Vagina (tissue), 2 donors: ENCODE results near the gene LZTS2. TPM values are rescaled to one million over a fixed set of nuclear protein-coding genes. Genes with fewer than 3 reads are reported as not detected.

Experiments used
- DNase-seq, 2 donors: peaks; one replicate each; pipeline ENCODE4 v3.0.0-alpha.2; 2017; ENCODE audit errors: extremely low spot score in 2 of 2
- H3K27ac ChIP-seq: fragments of 200-600 bp; sonication (generic); one replicate; pipeline ENCODE4 v1.5.1; 2019
- H3K27me3 ChIP-seq: fragments of 200-600 bp; sonication (generic); one replicate; pipeline ENCODE4 v1.5.1; 2019
- H3K36me3 ChIP-seq, 2 donors: fragments of 200-600 bp; sonication (generic); one replicate each; pipeline ENCODE4 v1.5.1; 2017 to 2019
- H3K4me1 ChIP-seq: fragments of 200-600 bp; sonication (generic); one replicate; pipeline ENCODE4 v1.5.1; 2019
- H3K4me3 ChIP-seq, 2 donors: fragments of 200-600 bp; sonication (generic); 1 replicate in 1 of 2; 2 replicates in 1 of 2; pipeline ENCODE4 v1.5.1; 2016 to 2019
- H3K9me3 ChIP-seq: fragments of 200-600 bp; sonication (generic); one replicate; pipeline ENCODE4 v1.5.1; 2019
- POLR2A ChIP-seq, 2 donors: fragments of 450-650 bp; IDR thresholded peaks; one replicate each; pipeline ENCODE4 v1.6.1; 2017; ENCODE audit warnings: antibody characterized with exemption in 2 of 2, mild to moderate bottlenecking in 2 of 2, moderate library complexity in 2 of 2
- POLR2AphosphoS5 ChIP-seq, 2 donors: sonication (generic); formaldehyde crosslinking; IDR thresholded peaks; one replicate each; pipeline ENCODE4 v1.9.0; 2017; ENCODE audit warnings: antibody characterized with exemption in 2 of 2, mild to moderate bottlenecking in 2 of 2, low read depth in 1 of 2; ENCODE audit not compliant: insufficient read depth in 1 of 2
- intact Hi-C: fragments of 100-400 bp; cut with DNase I; formaldehyde crosslinking; loops from one replicate; pipeline ENCODE4 v1.15.1; 2023
- total RNA-seq: library from RNA; depleted of rRNA; stranded (reverse); fragments of >200 nt; gene quantifications from one replicate; pipeline ENCODE4 v1.2.3, GENCODE V29; 2016
- TF ChIP-seq, protein P1 (sequence below), 3 experiments: fragments of 450-650 bp in 2 of 3; fragments of 200-600 bp in 1 of 3; sonication (generic) in 1 of 3; IDR thresholded peaks; one replicate each; pipeline ENCODE4 v1.5.1; 2017 to 2019; ENCODE audit warnings: antibody characterized with exemption in 3 of 3, mild to moderate bottlenecking in 2 of 3, moderate library complexity in 2 of 3

LZTS2 gene
- total RNA-seq, 1 donor from 2014 or later: 99.4 TPM

DNA sequence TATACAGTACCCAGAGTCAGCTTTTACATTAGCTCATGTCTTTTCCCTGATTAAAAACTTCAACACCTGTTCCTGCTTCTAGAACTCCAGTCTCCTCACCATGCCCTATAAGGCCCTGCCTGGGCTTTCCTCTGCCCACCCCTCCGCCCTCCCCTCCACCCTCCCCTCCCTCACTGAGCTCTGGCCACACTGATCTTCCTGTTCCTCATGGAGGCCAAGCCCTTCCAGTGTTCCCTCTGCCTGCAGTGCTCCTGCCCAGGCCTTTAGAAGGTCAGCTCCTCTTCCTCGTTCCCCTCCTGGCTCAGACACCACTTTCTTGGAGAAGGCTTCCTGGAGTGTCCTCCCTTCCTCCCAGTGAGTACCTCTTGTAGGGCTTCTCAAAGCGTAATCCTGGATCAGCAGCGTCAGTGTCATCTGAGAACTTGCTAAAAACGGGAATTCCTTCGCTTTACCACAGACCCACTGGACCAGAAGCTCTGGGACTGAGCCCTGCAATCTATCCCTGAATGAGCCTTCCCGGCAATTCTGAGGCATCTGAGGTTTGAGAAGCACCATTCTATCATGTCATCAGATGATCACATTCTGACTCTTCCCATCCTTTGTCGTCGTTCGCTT lies 27.6 kb downstream of the LZTS2 start:
- Histone ChIP-seq H3K9me3 (no peaks in the 10 kb centered on the region), H3K27me3 (no peaks in the 10 kb centered on the region), H3K27ac (no peak overlapping the region), H3K36me3 (no peaks in the 10 kb centered on the region), H3K4me3 (no peak overlapping the region), H3K4me1 (peaks cover 18% of the 10 kb centered on the region)
- DNase-seq: no peak
- intact Hi-C loops: no loop called here
- TF ChIP-seq, protein P1, sequence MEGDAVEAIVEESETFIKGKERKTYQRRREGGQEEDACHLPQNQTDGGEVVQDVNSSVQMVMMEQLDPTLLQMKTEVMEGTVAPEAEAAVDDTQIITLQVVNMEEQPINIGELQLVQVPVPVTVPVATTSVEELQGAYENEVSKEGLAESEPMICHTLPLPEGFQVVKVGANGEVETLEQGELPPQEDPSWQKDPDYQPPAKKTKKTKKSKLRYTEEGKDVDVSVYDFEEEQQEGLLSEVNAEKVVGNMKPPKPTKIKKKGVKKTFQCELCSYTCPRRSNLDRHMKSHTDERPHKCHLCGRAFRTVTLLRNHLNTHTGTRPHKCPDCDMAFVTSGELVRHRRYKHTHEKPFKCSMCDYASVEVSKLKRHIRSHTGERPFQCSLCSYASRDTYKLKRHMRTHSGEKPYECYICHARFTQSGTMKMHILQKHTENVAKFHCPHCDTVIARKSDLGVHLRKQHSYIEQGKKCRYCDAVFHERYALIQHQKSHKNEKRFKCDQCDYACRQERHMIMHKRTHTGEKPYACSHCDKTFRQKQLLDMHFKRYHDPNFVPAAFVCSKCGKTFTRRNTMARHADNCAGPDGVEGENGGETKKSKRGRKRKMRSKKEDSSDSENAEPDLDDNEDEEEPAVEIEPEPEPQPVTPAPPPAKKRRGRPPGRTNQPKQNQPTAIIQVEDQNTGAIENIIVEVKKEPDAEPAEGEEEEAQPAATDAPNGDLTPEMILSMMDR (IDR thresholded peaks at IDR 0.05): no peak
- no peak for TF ChIP-seq POLR2A (IDR thresholded peaks at IDR 0.05)
- TF ChIP-seq POLR2AphosphoS5 (IDR thresholded peaks at IDR 0.05; ENCODE audit: insufficient read depth in 1 of 2, low read depth in 1 of 2): no peak

DNA sequence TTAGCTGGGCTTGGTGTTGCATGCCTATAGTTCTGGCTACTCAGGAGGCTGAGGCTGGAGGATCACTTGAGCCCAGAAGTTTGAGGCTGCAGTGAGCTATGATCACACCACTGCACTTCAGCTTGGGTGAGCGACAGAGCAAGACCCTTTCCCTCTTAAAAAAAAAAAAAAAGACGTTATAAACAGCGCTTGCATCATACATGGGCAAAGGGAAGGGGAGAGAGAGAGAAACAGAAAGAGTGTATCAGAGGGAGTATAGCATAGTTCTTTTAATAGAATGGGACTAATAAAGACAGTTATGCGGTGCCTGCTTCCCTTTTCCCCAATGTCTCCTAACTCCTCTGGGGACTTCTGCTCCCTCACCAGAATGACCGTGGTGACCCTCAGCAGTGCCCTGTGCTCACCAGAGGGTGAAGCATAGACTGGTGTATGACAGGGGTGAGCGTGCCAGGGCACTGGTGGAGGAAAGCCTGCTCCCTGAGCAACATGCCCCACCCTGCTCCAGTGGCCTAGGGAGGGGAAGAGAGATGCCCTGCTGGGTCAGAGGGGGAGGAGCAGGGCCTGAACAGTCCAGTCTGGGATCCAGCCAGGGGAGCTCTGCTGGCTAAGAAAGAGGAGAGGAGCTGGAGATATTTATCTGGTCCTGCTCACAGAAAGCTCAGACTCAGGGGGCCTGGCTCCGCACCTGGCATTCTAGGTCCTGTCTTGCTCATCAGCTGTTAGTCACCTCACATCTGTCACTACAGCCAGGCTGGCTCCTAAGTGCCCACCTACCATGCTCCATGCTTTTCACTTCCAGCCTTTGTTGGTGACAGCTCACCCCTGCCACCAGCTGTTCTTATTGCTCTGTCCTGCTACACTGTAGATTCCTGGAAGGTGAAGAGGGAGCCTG lies 29.1 kb downstream of the LZTS2 start:
- intact Hi-C loops: no loop called here

DNA sequence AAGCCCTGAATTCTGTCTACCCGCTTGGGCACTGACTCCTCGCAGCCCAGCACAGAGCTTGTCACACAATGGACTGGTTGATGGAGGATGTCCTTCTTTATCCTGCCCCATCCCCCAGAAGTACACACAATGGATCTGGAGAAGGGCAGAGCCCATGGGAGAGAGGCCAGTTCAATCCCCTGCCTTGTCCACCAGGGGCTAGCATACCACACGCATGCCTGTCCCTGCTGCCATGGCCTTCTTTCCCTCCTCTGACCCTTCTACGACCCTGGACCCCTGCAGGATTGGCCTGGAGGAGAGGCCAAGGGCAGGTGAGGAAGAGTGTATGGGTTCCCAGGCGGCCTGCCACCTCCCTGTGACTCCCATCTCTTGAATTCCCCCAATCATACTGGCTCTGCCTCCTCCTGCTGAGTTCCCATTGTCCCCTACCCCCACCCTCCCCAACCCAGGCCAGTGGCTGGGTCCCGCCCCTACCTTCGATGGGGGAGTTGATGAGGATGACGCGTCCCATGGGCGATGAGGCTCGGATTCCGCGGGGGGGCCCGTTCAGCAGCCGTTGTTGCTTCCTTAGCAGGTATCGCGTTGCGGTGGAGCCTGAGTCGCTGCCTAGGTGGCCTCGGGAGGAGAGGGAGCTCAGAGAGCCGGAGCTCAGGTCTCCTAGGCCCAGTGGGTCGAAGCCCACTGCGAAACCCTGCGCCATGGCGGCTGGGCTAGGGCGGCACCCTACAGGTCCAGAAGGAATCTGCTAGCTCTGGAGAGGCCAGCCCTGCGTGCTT lies 30.1 kb downstream of the LZTS2 start:
- Histone ChIP-seq H3K27me3 (no peaks in the 10 kb centered on the region), H3K9me3 (no peaks in the 10 kb centered on the region), H3K4me1 (peaks cover 43% of the 10 kb centered on the region), H3K27ac (peak overlapping the region; percentile 2), H3K36me3 (peaks cover 0 to 4% of the 10 kb centered on the region in 2 donors), H3K4me3 (no peak overlapping the region)
- DNase-seq: no peak
- intact Hi-C loops: no loop called here
- TF ChIP-seq POLR2AphosphoS5 (IDR thresholded peaks at IDR 0.05; ENCODE audit: insufficient read depth in 1 of 2, low read depth in 1 of 2) (no peak), POLR2A (IDR thresholded peaks at IDR 0.05) (no peak)
- TF ChIP-seq, protein P1 (IDR thresholded peaks at IDR 0.05): no peak

More for the DNA sequence above, 29.1 kb downstream of the LZTS2 start:
- Histone ChIP-seq H3K27ac (peak overlapping the region; percentile 2), H3K36me3 (no peaks in the 10 kb centered on the region), H3K4me1 (peaks cover 32% of the 10 kb centered on the region), H3K9me3 (no peaks in the 10 kb centered on the region), H3K4me3 (no peak overlapping the region), H3K27me3 (no peaks in the 10 kb centered on the region)
- TF ChIP-seq POLR2AphosphoS5 (IDR thresholded peaks at IDR 0.05; ENCODE audit: insufficient read depth in 1 of 2, low read depth in 1 of 2): no peak
- no peak for TF ChIP-seq POLR2A (IDR thresholded peaks at IDR 0.05)
- DNase-seq: no peak

DNA sequence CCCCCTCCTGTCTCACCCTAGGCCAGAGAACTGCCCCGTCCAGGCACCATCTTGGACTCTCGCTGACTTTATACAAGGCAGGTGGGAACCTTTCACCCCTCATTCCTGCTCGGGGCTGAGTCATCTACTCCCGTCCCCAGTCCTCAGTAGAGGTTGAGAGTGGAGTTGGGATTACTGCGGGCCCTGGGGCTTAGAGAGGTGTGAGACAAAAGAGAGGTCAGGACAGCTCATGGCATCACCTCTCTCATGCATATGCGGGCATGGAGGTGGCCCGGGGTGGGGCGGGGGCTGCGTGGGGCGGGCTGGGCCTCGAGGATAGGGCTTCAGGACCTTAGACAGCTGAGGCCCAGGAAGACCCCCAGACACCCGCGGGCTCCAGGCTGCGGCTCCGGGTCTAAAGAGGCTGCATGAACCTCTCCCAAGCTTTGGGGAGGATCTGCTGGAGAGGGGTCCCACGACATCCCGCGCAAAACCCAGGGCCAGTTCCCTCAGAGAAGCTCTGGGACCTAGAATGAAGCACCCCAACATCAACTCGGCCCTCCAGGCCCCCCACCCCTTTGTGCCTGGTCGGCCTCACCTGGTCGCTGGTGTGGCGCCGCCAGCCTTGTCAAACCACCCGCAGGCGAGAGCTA lies 31.0 kb downstream of the LZTS2 start:
- intact Hi-C loops: no loop called here
- peaks cover 0 to 13% of the 10 kb centered on the region in 2 donors for H3K36me3 ChIP-seq
- no peaks in the 10 kb centered on the region for H3K27me3 ChIP-seq
- peak overlapping the region; percentile 66 to 89 for H3K4me3 ChIP-seq
- H3K9me3 ChIP-seq: no peaks in the 10 kb centered on the region
- H3K4me1 ChIP-seq: peaks cover 45% of the 10 kb centered on the region
- H3K27ac ChIP-seq: peak overlapping the region; percentile 100
- DNase-seq: no peak
- TF ChIP-seq, protein P1 (IDR thresholded peaks at IDR 0.05): no peak
- no peak for TF ChIP-seq POLR2AphosphoS5 (IDR thresholded peaks at IDR 0.05; ENCODE audit: insufficient read depth in 1 of 2, low read depth in 1 of 2)
- no peak for TF ChIP-seq POLR2A (IDR thresholded peaks at IDR 0.05)
